SK-N-SH (cell line): ENCODE results near the gene C16orf78. TPM values are rescaled to one million over a fixed set of nuclear protein-coding genes. Genes with fewer than 3 reads are reported as not detected.

Experiments used
- CTCF ChIA-PET: fragments of 300-600, 350-600 bp; formaldehyde crosslinking; extraction: SDS; loops from one replicate; lab custom pipeline; 2021; lab: Yijun Ruan, JAX
- POLR2A ChIA-PET: fragments of 350-600 bp; sonication (Branson Sonifier 250); formaldehyde crosslinking; extraction: SDS; loops from one replicate; lab custom pipeline; 2020; ENCODE audit warnings: antibody characterized with exemption, inconsistent platforms; lab: Yijun Ruan, JAX
- DNase-seq: peaks from one replicate; pipeline ENCODE4 v3.0.0; 2012
- H2AFZ ChIP-seq: fragments of 200-600 bp; sonication (generic); 2 replicates; pipeline ENCODE4 v1.8.1; 2016; ENCODE audit warnings: antibody characterized with exemption, mild to moderate bottlenecking, low read depth
- H3F3A ChIP-seq: fragments of 200-600 bp; sonication (generic); replicated peaks from 2 replicates; pipeline ENCODE3; 2016; ENCODE audit warnings: antibody characterized with exemption, mild to moderate bottlenecking; ENCODE audit not compliant: insufficient read depth
- H3K27ac ChIP-seq, 2 experiments: fragments of 200-500 bp in 1 of 2; fragments of 200-600 bp in 1 of 2; sonication (Bioruptor generic) in 1 of 2; sonication (generic), shearing (Covaris generic) in 1 of 2; 2 replicates each; pipeline versions ENCODE4 v1.5.1 to v1.6.1; 2014 to 2016; ENCODE audit warnings: low read depth in 2 of 2, inconsistent platforms in 1 of 2, low read length in 1 of 2, mild to moderate bottlenecking in 1 of 2, mixed read lengths in 1 of 2
- H3K27me3 ChIP-seq: fragments of 200-600 bp; sonication (generic), shearing (Covaris generic); 2 replicates; pipeline ENCODE4 v1.6.1; 2016; ENCODE audit warnings: mixed run types; ENCODE audit not compliant: insufficient read depth
- H3K36me3 ChIP-seq, 2 experiments: fragments of 200-500 bp in 1 of 2; fragments of 200-600 bp in 1 of 2; sonication (Bioruptor generic) in 1 of 2; sonication (generic) in 1 of 2; replicated peaks in 1 of 2; 2 replicates each; pipeline versions ENCODE3 to v1.5.1; 2014 to 2016; ENCODE audit warnings: low read length in 1 of 2, mild to moderate bottlenecking in 1 of 2; ENCODE audit not compliant: insufficient read depth in 2 of 2, control insufficient read depth in 1 of 2
- H3K4me1 ChIP-seq, 2 experiments: fragments of 200-500 bp in 1 of 2; fragments of 200-600 bp in 1 of 2; sonication (Bioruptor generic) in 1 of 2; sonication (generic), shearing (Covaris generic) in 1 of 2; 2 replicates each; pipeline versions ENCODE4 v1.5.1 to v1.6.1; 2014 to 2016; ENCODE audit warnings: low read depth in 1 of 2, low read length in 1 of 2, mixed run types in 1 of 2; ENCODE audit not compliant: insufficient read depth in 2 of 2, control insufficient read depth in 1 of 2
- H3K4me2 ChIP-seq: fragments of 200-600 bp; sonication (generic), shearing (Covaris generic); 2 replicates; pipeline ENCODE4 v1.6.1; 2017; ENCODE audit warnings: mixed run types
- H3K4me3 ChIP-seq, 2 experiments: fragments of 200-500 bp in 1 of 2; fragments of 200-600 bp in 1 of 2; sonication (Bioruptor generic) in 1 of 2; sonication (generic), shearing (Covaris generic) in 1 of 2; 2 replicates each; pipeline versions ENCODE4 v1.5.1 to v1.8.1; 2014 to 2016; ENCODE audit warnings: low read depth in 2 of 2, inconsistent platforms in 1 of 2, low read length in 1 of 2, mild to moderate bottlenecking in 1 of 2, mixed read lengths in 1 of 2, moderate library complexity in 1 of 2
- H3K79me2 ChIP-seq: fragments of 200-600 bp; sonication (generic); 2 replicates; pipeline ENCODE4 v1.8.1; 2017; ENCODE audit warnings: mild to moderate bottlenecking; ENCODE audit not compliant: insufficient read depth
- H3K9ac ChIP-seq: fragments of 200-600 bp; sonication (generic); 2 replicates; pipeline ENCODE4 v1.6.1; 2017; ENCODE audit warnings: mixed run types
- H3K9me2 ChIP-seq: fragments of 200-600 bp; sonication (generic); 2 replicates; pipeline ENCODE4 v1.6.1; 2017; ENCODE audit warnings: mixed run types
- H3K9me3 ChIP-seq: fragments of 200-600 bp; sonication (generic); 2 replicates; pipeline ENCODE4 v1.6.1; 2017; ENCODE audit warnings: mixed run types, mild to moderate bottlenecking, moderate library complexity
- H4K20me1 ChIP-seq: fragments of 200-600 bp; sonication (generic); 2 replicates; pipeline ENCODE4 v1.6.1; 2017; ENCODE audit warnings: mild to moderate bottlenecking, mixed run types; ENCODE audit not compliant: insufficient read depth
- CHD2 ChIP-seq: fragments of 150-350 bp; IDR thresholded peaks from 2 replicates; pipeline ENCODE4 v1.6.1; 2018; ENCODE audit warnings: low read length; ENCODE audit not compliant: partially characterized antibody
- ELF1 ChIP-seq: IDR thresholded peaks from 2 replicates; pipeline ENCODE4 v1.4.0; 2012
- FOSL2 ChIP-seq: IDR thresholded peaks from 2 replicates; pipeline ENCODE4 v1.4.0; 2012; ENCODE audit warnings: low read depth, mild to moderate bottlenecking, moderate library complexity, borderline replicate concordance
- GABPA ChIP-seq: IDR thresholded peaks from 2 replicates; pipeline ENCODE4 v1.4.0; 2012; ENCODE audit warnings: low read depth, mild to moderate bottlenecking
- GATA2 ChIP-seq: sonication (generic); formaldehyde crosslinking; IDR thresholded peaks from 2 replicates; pipeline ENCODE4 v1.5.0; 2020; ENCODE audit warnings: mild to moderate bottlenecking, missing genetic modification reagents
- JUND ChIP-seq: IDR thresholded peaks from 2 replicates; pipeline ENCODE4 v1.4.0; 2012
- MEF2A ChIP-seq: IDR thresholded peaks from 2 replicates; pipeline ENCODE4 v1.4.0; 2012; ENCODE audit warnings: low read depth, borderline replicate concordance
- MXI1 ChIP-seq: IDR thresholded peaks from 2 replicates; pipeline ENCODE4 v1.6.1; 2012; ENCODE audit warnings: mild to moderate bottlenecking, low read depth, low read length, improper control_type of control experiment
- NFIC ChIP-seq: IDR thresholded peaks from 2 replicates; pipeline ENCODE4 v1.4.0; 2012; ENCODE audit warnings: borderline replicate concordance
- POLR2AphosphoS5 ChIP-seq: IDR thresholded peaks from 2 replicates; pipeline ENCODE4 v1.6.1; 2012; ENCODE audit warnings: low read depth, low read length
- REST ChIP-seq: IDR thresholded peaks from 2 replicates; pipeline ENCODE4 v1.6.1; 2012; ENCODE audit warnings: mild to moderate bottlenecking, low read depth, low read length, moderate library complexity
- RFX5 ChIP-seq: IDR thresholded peaks from 2 replicates; pipeline ENCODE4 v1.6.1; 2012; ENCODE audit warnings: mild to moderate bottlenecking, improper control_type of control experiment, low read length
- SMC3 ChIP-seq: IDR thresholded peaks from 2 replicates; pipeline ENCODE4 v1.6.1; 2012; ENCODE audit warnings: low read depth, low read length, improper control_type of control experiment
- USF2 ChIP-seq: fragments of 150-350 bp; IDR thresholded peaks from 2 replicates; pipeline ENCODE4 v1.6.1; 2017; ENCODE audit warnings: antibody characterized with exemption, low read length, low read depth, borderline replicate concordance
- WGBS: methylation state at CpG from one replicate; pipeline ENCODE4 v1.1.6; 2017; ENCODE audit warnings: low lambda C conversion rate; 5-methylcytosine and 5-hydroxymethylcytosine counted together
- polyA plus RNA-seq, 3 experiments: library from polyadenylated mRNA; depleted of rRNA; stranded (reverse); fragments of >200 nt; gene quantifications; 2 replicates each; pipeline ENCODE4 v1.2.3, GENCODE V29; 2012
- TF ChIP-seq, protein P1 (sequence below): IDR thresholded peaks from 2 replicates; pipeline ENCODE4; 2012
- TF ChIP-seq, protein P2 (sequence below): IDR thresholded peaks from 2 replicates; pipeline ENCODE4 v1.4.0; 2012; ENCODE audit warnings: low read depth, borderline replicate concordance

Gene C16orf78
- polyA plus RNA-seq, 1 of the 3 experiments (the other 2 are of a cell fraction): not detected

GRCh38 chr16:49410226-49410625, 36.6 kb downstream of the C16orf78 start:
- Histone ChIP-seq H3K9me2 (no peaks in the 10 kb centered on the region), H3K4me1 (peaks cover 0 to 3% of the 10 kb centered on the region in 2 experiments; a peak in 1 of 4 replicates), H3K27me3 (no peaks in the 10 kb centered on the region), H3K9me3 (no peaks in the 10 kb centered on the region), H4K20me1 (no peaks in the 10 kb centered on the region), H3K4me3 (no peak overlapping the region), H3K79me2 (no peaks in the 10 kb centered on the region), H3K27ac (no peak overlapping the region), H3F3A (no peaks in the 10 kb centered on the region), H3K36me3 (no peaks in the 10 kb centered on the region), H2AFZ (no peak overlapping the region), H3K9ac (no peak overlapping the region), H3K4me2 (no peak overlapping the region)
- TF ChIP-seq, protein P1, sequence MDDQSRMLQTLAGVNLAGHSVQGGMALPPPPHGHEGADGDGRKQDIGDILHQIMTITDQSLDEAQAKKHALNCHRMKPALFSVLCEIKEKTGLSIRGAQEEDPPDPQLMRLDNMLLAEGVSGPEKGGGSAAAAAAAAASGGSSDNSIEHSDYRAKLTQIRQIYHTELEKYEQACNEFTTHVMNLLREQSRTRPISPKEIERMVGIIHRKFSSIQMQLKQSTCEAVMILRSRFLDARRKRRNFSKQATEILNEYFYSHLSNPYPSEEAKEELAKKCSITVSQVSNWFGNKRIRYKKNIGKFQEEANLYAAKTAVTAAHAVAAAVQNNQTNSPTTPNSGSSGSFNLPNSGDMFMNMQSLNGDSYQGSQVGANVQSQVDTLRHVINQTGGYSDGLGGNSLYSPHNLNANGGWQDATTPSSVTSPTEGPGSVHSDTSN: no peak
- TF ChIP-seq MXI1 (no peak), SMC3 (no peak), JUND (no peak), GABPA (no peak), FOSL2 (no peak), CHD2 (no peak), NFIC (no peak), RFX5 (no peak), REST (no peak), POLR2AphosphoS5 (no peak), MEF2A (no peak), ELF1 (no peak), GATA2 (CRISPR knock-in tag) (no peak), USF2 (no peak)
- TF ChIP-seq, protein P2, sequence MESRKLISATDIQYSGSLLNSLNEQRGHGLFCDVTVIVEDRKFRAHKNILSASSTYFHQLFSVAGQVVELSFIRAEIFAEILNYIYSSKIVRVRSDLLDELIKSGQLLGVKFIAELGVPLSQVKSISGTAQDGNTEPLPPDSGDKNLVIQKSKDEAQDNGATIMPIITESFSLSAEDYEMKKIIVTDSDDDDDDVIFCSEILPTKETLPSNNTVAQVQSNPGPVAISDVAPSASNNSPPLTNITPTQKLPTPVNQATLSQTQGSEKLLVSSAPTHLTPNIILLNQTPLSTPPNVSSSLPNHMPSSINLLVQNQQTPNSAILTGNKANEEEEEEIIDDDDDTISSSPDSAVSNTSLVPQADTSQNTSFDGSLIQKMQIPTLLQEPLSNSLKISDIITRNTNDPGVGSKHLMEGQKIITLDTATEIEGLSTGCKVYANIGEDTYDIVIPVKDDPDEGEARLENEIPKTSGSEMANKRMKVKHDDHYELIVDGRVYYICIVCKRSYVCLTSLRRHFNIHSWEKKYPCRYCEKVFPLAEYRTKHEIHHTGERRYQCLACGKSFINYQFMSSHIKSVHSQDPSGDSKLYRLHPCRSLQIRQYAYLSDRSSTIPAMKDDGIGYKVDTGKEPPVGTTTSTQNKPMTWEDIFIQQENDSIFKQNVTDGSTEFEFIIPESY: no peak
- ChIA-PET CTCF (interaction anchor here (0.9 to 5.7 kb wide), 6 partner anchors 183 to 511 kb away, joined by 3 to 102 read pairs (median 3); no protein-coding TSS in a partner anchor), POLR2A (no interaction called here)
- 80% methylated on average over 1 of the region's 3 CpGs for WGBS
- DNase-seq: no peak
